Caki2 (cell line): ENCODE results near the gene ADGRG7. TPM values are rescaled to one million over a fixed set of nuclear protein-coding genes. Genes with fewer than 3 reads are reported as not detected.

Experiments used
- DNase-seq: peaks from one replicate; pipeline ENCODE4 v3.0.0-alpha.2; 2015; ENCODE audit warnings: low read depth
- in situ Hi-C: cut with HindIII; loops from 2 replicates; pipeline ENCODE4 v1.10.0; 2016; ENCODE audit warnings: low sequenced_read_pairs, low pct_unique_long_range_greater_than_20kb, mixed read lengths
- total RNA-seq: library from RNA; depleted of rRNA; stranded (reverse); fragments of >200 nt; shearing (Covaris generic); gene quantifications from 2 replicates; pipeline ENCODE4 v1.2.3, GENCODE V29; 2014; ENCODE audit warnings: low replicate concordance; rRNA removed

ADGRG7 gene
- total RNA-seq, 1 experiment from 2014 or later = not detected

GRCh38 chr3:100715176-100715575 is 105.8 kb downstream of the ADGRG7 start:
- in situ Hi-C loops = no loop called here
- DNase-seq = no peak

DNA sequence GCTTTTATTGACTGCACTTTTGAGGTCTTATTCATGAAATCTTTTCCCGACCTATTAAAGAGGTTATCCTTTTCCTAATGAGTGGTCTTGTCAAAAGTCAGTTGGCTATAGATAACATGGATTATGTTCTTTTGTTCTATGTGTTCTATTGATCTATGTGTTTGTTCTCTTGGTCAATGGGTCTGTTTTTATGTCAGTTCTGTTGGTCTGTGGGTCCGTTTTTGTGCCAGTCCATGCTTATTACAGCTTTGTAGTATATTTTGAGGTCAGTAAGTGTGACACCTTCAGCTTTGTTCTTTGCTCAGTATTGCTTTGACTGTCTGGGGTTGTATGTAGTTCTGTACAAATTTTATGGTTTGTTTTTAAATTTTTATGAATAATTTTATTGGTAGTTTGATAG is 107.7 kb downstream of the ADGRG7 start:
- in situ Hi-C loops = no loop called here
- DNase-seq = no peak

DNA sequence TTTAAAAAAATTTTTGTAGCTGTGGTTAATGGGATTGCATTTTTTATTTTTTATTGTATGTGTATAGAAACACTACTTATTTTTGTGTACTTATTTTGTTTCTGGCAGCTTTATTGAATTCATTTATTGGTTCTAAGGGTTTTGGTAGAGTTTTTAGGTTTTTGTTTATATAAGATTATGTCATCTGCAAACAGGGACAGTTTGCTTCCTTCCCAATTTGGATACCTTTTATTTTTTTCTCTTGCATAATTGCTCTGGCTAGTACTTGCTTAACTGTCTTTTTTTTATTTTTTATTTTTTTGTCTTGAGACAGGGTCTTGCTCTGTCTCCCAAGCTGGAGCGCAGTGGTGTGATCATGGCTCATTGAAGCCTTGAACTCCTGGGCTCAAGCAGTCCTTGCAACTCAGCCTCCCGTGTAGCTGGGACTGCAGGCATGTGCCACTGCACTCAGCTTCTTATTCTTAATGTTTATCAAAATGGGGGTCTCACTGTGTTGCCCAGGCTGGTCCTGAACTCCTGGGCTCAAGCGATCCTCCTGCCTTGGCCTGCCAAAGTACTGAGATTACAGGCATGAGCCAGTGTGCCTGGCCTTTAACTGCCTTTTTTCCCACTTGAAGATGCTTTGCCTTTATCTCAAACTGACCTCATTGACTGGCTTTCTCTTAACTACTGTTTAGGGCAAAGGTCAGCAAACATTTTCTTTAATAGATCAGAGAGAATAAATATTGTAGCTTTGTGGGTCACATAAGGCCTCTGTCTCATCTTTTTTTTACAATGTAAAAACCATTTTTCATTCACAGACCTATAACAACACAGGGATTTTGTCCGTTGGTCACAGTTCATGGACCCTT is 108.5 kb downstream of the ADGRG7 start:
- no peak for DNase-seq
- in situ Hi-C loops = no loop called here

DNA sequence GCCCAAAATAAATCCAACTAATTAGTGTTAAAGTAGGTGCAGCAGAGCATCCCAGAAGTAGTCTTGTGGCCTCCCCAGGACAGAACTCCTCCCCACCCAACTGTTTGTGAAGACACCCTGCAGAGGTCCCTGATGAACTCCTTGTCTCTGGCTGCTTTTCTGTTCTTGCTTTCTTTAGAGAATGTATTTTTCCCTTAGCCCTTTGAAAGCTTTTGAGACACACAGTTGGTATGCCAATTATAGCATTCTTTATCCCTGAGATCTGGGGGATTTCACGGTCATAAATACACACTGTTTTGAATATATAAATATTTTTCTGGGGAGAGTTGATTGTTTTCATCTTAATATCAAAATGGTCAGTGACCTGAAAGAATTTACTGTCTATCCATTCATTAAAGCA is 109.7 kb downstream of the ADGRG7 start:
- in situ Hi-C loops = no loop called here
- DNase-seq = no peak

DNA sequence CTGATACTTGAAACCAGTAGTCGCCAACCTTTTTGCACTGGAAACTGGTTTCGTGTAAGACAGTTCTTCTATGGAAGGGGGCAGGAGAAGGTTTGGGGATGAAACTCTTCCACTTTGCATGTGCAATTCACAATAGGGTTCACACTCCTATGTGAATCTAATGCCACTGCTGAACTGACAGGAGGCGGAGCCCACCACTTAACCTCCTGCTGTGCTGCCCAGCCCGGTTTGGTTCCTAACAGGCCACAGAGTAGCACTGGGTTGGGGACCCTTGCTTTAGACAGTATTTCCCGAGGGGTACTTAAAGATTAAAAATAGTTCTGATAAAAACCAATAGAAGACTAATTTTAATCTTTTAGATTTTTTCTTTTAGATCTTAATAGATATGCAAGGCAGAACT is 111.0 kb downstream of the ADGRG7 start:
- in situ Hi-C loops = no loop called here
- DNase-seq = no peak

DNA sequence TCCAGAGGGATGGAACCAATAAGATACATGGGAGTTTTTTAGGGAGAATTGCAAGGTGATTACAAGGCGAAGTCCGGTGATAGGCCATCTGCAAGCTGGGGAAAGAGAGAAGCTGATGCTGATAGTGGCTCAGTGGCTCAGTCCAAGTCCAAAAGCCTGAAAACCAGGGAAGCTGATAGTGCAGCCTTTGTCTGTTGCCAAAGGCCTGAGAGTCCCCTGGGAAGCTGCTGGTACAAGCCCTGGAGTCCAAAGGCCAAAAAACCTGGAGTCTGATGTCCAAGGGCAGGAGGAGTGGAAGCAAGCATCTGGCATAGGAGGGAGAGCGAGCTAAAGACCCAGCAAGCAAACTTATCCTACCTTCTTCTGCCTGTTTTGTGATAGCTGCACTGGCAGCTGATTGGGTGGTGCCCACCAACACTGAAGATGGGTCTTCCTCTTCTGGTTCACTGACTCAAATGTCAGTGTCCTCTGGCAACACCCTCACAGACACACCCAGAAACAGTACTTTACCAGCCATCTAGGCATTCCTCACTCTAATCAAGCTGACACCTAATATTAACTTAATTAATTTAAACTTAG is 116.6 kb downstream of the ADGRG7 start:
- DNase-seq = no peak
- in situ Hi-C loops = no loop called here

DNA sequence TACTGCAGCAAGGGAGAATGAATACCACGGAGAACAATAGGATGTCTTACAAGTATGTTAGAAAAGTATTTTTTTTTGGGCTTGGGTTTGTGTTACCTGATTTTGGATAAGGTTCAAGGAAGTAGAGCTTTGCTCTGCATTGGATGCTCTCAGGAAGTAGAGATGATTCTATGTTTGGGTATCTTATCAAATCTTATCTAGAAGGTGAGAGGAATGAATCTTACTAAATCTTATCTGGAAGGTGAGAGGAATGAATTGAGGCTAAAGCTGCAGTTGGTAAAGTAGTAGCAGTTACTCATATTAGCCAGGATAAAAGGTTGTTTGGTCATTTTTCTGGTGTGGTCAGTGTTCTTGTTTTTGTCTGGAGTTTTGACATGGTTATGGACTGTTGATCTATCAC is 117.3 kb downstream of the ADGRG7 start:
- in situ Hi-C loops = no loop called here

GRCh38 chr3:100730524-100730923 is 121.1 kb downstream of the ADGRG7 start:
- in situ Hi-C loops = no loop called here
- no peak for DNase-seq

More for the DNA sequence above, 117.3 kb downstream of the ADGRG7 start:
- DNase-seq = no peak

- in situ Hi-C loops = no loop called here
- no peak for DNase-seq
Measured at GRCh38 chr3:100732435-100732834, 123.0 kb downstream of the ADGRG7 start.

DNA sequence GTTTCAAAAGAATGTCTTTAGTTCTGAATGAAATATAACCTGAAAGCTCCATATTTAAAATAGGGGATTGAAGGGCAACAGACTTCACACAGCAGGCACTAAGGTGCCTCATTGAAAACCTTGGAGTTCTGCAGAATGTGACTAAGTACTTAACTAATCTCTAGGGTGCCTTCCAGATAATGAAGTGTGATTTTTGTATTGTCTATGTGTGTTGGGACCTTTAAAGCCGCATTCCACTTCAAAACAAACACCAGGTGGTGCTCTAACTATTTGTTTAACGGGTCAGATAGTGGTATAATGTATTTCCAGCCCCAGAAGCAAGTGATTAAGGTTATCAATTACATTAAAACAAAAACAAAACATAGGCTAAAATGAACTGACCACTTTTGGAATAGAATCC is 127.9 kb downstream of the ADGRG7 start:
- peak; percentile 14 for DNase-seq
- in situ Hi-C loops = no loop called here

GRCh38 chr3:100740207-100740606 is 130.8 kb downstream of the ADGRG7 start:
- no peak for DNase-seq
- in situ Hi-C loops = no loop called here

- in situ Hi-C loops = no loop called here
- DNase-seq = no peak
Measured at GRCh38 chr3:100743535-100743934, 134.1 kb downstream of the ADGRG7 start.

- DNase-seq = no peak
- in situ Hi-C loops = no loop called here
Measured at GRCh38 chr3:100744671-100745070, 135.3 kb downstream of the ADGRG7 start.

Other genes starting within 250 kb of the ADGRG7 start
- gene TOMM70, start 208.5 kb upstream of the ADGRG7 start, total RNA-seq = 28.0 and 42.6 TPM in 2 replicates
- 10.8 TPM in 2 replicates for gene LNP1, start 208.1 kb upstream of the ADGRG7 start, total RNA-seq
- 13.0 and 24.5 TPM in 2 replicates for gene TMEM45A, start 117.0 kb upstream of the ADGRG7 start, total RNA-seq
- 75.9 and 79.6 TPM in 2 replicates for gene TFG, start 99.9 kb downstream of the ADGRG7 start, total RNA-seq